ENCODE measurements around the gene HAUS3. TPM values are rescaled to one million over a fixed set of nuclear protein-coding genes. Genes with fewer than 3 reads are reported as not detected.
"Not testable (repeated sequence)": the region's sequence is repeated elsewhere in the genome, so short reads cannot be mapped to it uniquely, and the experiment has no call there.

Gene HAUS3
- total RNA-seq, 2 experiments from 2014 or later: 143 to 148 TPM

- Mint-ChIP-seq H3K36me3 (ENCODE audit: low read depth) (peaks cover 5% of the 10 kb centered on the region), H3K4me3 (no peak overlapping the region), H3K27ac (no peak overlapping the region), H3K4me1 (ENCODE audit: low read depth) (peaks cover 7% of the 10 kb centered on the region), H3K27me3 (no peaks in the 10 kb centered on the region), H3K9me3 (no peaks in the 10 kb centered on the region)
- no peak for TF ChIP-seq CTCF (IDR thresholded peaks at IDR 0.05)
- DNase-seq (no peak), ATAC-seq (ENCODE audit: poor library complexity) (no peak)
- Histone ChIP-seq H3K4me1 (ENCODE audit: insufficient read depth, low read length) (peaks cover 6% of the 10 kb centered on the region), H3K4me3 (ENCODE audit: low read length) (no peak overlapping the region), H3K27me3 (ENCODE audit: control insufficient read depth in 1 of 2, insufficient read depth in 2 of 2, low read length in 2 of 2) (no peaks in the 10 kb centered on the region), H3K9me3 (ENCODE audit: control insufficient read depth in 1 of 2, insufficient read depth in 1 of 2, low read length in 2 of 2) (no peaks in the 10 kb centered on the region), H3K36me3 (ENCODE audit: insufficient read depth, low read length) (peaks cover 7% of the 10 kb centered on the region), H3K27ac (ENCODE audit: low read depth in 1 of 2, low read length in 2 of 2) (no peak overlapping the region)
- intact Hi-C loops (cut with DNase I, micrococcal nuclease): no loop called here
- ChIA-PET POLR2A (no interaction called here), CTCF (interaction anchor here (0.6 to 1.5 kb wide), 2 partner anchors 224 to 387 kb away, joined by 3 to 4 read pairs; no protein-coding TSS in a partner anchor)
These were observed 24.2 kb downstream of the HAUS3 start for GRCh38 chr4:2217726-2218125.

- ChIA-PET POLR2A (no interaction called here), CTCF (interaction anchor here (0.5 kb wide), 1 partner anchor 388 kb away, joined by 3 read pairs; no protein-coding TSS in a partner anchor)
- DNase-seq (no peak), ATAC-seq (ENCODE audit: poor library complexity) (no peak)
- no peaks in the 10 kb centered on the region for H3K4me1 ChIP-seq (ENCODE audit: insufficient read depth, low read length)
- no peaks in the 10 kb centered on the region for H3K27me3 ChIP-seq (ENCODE audit: control insufficient read depth in 1 of 2, insufficient read depth in 2 of 2, low read length in 2 of 2)
- no peaks in the 10 kb centered on the region for H3K4me1 Mint-ChIP-seq (ENCODE audit: low read depth)
- no peaks in the 10 kb centered on the region for H3K36me3 ChIP-seq (ENCODE audit: insufficient read depth, low read length)
- no peak overlapping the region for H3K4me3 Mint-ChIP-seq
- intact Hi-C loops (cut with DNase I, micrococcal nuclease): no loop called here
- no peaks in the 10 kb centered on the region for H3K9me3 ChIP-seq (ENCODE audit: control insufficient read depth in 1 of 2, insufficient read depth in 1 of 2, low read length in 2 of 2)
- no peak overlapping the region for H3K4me3 ChIP-seq (ENCODE audit: low read length)
- H3K36me3 Mint-ChIP-seq (ENCODE audit: low read depth): no peaks in the 10 kb centered on the region
- H3K9me3 Mint-ChIP-seq: no peaks in the 10 kb centered on the region
- no peak overlapping the region for H3K27ac ChIP-seq (ENCODE audit: low read depth in 1 of 2, low read length in 2 of 2)
- no peak overlapping the region for H3K27ac Mint-ChIP-seq
- TF ChIP-seq CTCF (IDR thresholded peaks at IDR 0.05): no peak
- no peaks in the 10 kb centered on the region for H3K27me3 Mint-ChIP-seq
These were observed 29.1 kb downstream of the HAUS3 start for GRCh38 chr4:2212831-2213230.

- H3K4me1 Mint-ChIP-seq (ENCODE audit: low read depth); H3K9me3 Mint-ChIP-seq; intact Hi-C loops (cut with DNase I, micrococcal nuclease); H3K4me3 Mint-ChIP-seq; H3K36me3 Mint-ChIP-seq (ENCODE audit: low read depth); H3K27ac ChIP-seq (ENCODE audit: low read depth in 1 of 2, low read length in 2 of 2); H3K4me1 ChIP-seq (ENCODE audit: insufficient read depth, low read length); H3K27ac Mint-ChIP-seq; H3K36me3 ChIP-seq (ENCODE audit: insufficient read depth, low read length); H3K27me3 Mint-ChIP-seq; H3K4me3 ChIP-seq (ENCODE audit: low read length); DNase-seq; H3K27me3 ChIP-seq (ENCODE audit: control insufficient read depth in 1 of 2, insufficient read depth in 2 of 2, low read length in 2 of 2); ATAC-seq (ENCODE audit: poor library complexity); POLR2A ChIA-PET; H3K9me3 ChIP-seq (ENCODE audit: control insufficient read depth in 1 of 2, insufficient read depth in 1 of 2, low read length in 2 of 2): not testable (repeated sequence)
- CTCF ChIA-PET: interaction anchor here (0.7 kb wide), 3 partner anchors 35 to 210 kb away, joined by 3 read pairs; no protein-coding TSS in a partner anchor
These were observed 39.1 kb downstream of the HAUS3 start for GRCh38 chr4:2202789-2203188.

- H3K27me3 ChIP-seq (ENCODE audit: control insufficient read depth in 1 of 2, insufficient read depth in 2 of 2, low read length in 2 of 2): no peaks in the 10 kb centered on the region
- Mint-ChIP-seq H3K4me1 (ENCODE audit: low read depth) (no peaks in the 10 kb centered on the region), H3K4me3 (no peak overlapping the region), H3K36me3 (ENCODE audit: low read depth) (peaks cover 11% of the 10 kb centered on the region), H3K9me3 (no peaks in the 10 kb centered on the region), H3K27me3 (no peaks in the 10 kb centered on the region), H3K27ac (no peak overlapping the region)
- H3K36me3 ChIP-seq (ENCODE audit: insufficient read depth, low read length): no peaks in the 10 kb centered on the region
- DNase-seq (no peak), ATAC-seq (ENCODE audit: poor library complexity) (no peak)
- intact Hi-C loops (cut with DNase I, micrococcal nuclease): no loop called here
- H3K4me1 ChIP-seq (ENCODE audit: insufficient read depth, low read length): no peaks in the 10 kb centered on the region
- no peak for TF ChIP-seq CTCF (IDR thresholded peaks at IDR 0.05)
- no peaks in the 10 kb centered on the region for H3K9me3 ChIP-seq (ENCODE audit: control insufficient read depth in 1 of 2, insufficient read depth in 1 of 2, low read length in 2 of 2)
- no peak overlapping the region for H3K27ac ChIP-seq (ENCODE audit: low read depth in 1 of 2, low read length in 2 of 2)
- H3K4me3 ChIP-seq (ENCODE audit: low read length): no peak overlapping the region
- CTCF ChIA-PET: no interaction called here
- POLR2A ChIA-PET: no interaction called here
These were observed 47.4 kb downstream of the HAUS3 start for GRCh38 chr4:2194496-2194895.

Measured in CD4-positive, alpha-beta T cell (primary cell).